HEK293 (cell line): ENCODE data around the gene PEG3.

Experiments used
- CTCF ChIA-PET: fragments of 350-600 bp; formaldehyde crosslinking; extraction: SDS; loops from one replicate; lab custom pipeline; 2021; ENCODE audit warnings: antibody characterized with exemption; lab: Yijun Ruan, JAX
- POLR2A ChIA-PET: fragments of 300-600 bp; formaldehyde crosslinking; extraction: SDS; loops from one replicate; lab custom pipeline; 2020; ENCODE audit warnings: antibody characterized with exemption, inconsistent platforms; lab: Yijun Ruan, JAX
- H3K27ac ChIP-seq: fragments of 200-500 bp; sonication (Bioruptor generic); 2 replicates; pipeline ENCODE4 v1.5.1; 2014; ENCODE audit warnings: low read depth, low read length, control low read depth, inconsistent platforms; ENCODE audit errors: extremely low read depth
- H3K36me3 ChIP-seq, 2 experiments: fragments of 200-500 bp in 1 of 2; sonication (Bioruptor generic) in 1 of 2; 1 replicate in 1 of 2; 2 replicates in 1 of 2; pipeline ENCODE4 v1.5.1; 2014 to 2017; ENCODE audit warnings: inconsistent platforms in 2 of 2, low read length in 2 of 2; ENCODE audit not compliant: control insufficient read depth in 2 of 2, insufficient read depth in 1 of 2
- H3K4me1 ChIP-seq: fragments of 200-500 bp; sonication (Bioruptor generic); 2 replicates; pipeline ENCODE4 v1.5.1; 2014; ENCODE audit warnings: mild to moderate bottlenecking, low read length, inconsistent platforms; ENCODE audit not compliant: control insufficient read depth, insufficient read depth
- H3K4me3 ChIP-seq: 2 replicates; pipeline ENCODE4 v1.5.1; 2011; ENCODE audit warnings: low read depth, mild to moderate bottlenecking, control low read depth, low read length, moderate library complexity
- H3K9me3 ChIP-seq: fragments of 200-500 bp; sonication (Bioruptor generic); 2 replicates; pipeline ENCODE4 v1.5.1; 2014; ENCODE audit warnings: low read depth, low read length, inconsistent platforms; ENCODE audit not compliant: control insufficient read depth, insufficient read depth
- BCL11B ChIP-seq: fragments of 450-650 bp; formaldehyde crosslinking; IDR thresholded peaks from 2 replicates; pipeline ENCODE4 v1.5.1; 2016; ENCODE audit warnings: low read depth, missing biosample characterization, missing genetic modification characterization
- GFI1B ChIP-seq: fragments of 450-650 bp; formaldehyde crosslinking; IDR thresholded peaks from 2 replicates; pipeline ENCODE4 v1.5.1; 2016; ENCODE audit warnings: missing biosample characterization, missing genetic modification characterization
- IKZF3 ChIP-seq: fragments of 450-650 bp; IDR thresholded peaks from 2 replicates; pipeline ENCODE4 v1.5.0; 2018; ENCODE audit warnings: missing biosample characterization, mild to moderate bottlenecking, missing genetic modification characterization, moderate library complexity
- KLF1 ChIP-seq: fragments of 450-650 bp; formaldehyde crosslinking; IDR thresholded peaks from 2 replicates; pipeline ENCODE4 v1.5.1; 2016; ENCODE audit warnings: missing biosample characterization, missing genetic modification characterization
- KLF8 ChIP-seq: fragments of 450-650 bp; formaldehyde crosslinking; IDR thresholded peaks from 2 replicates; pipeline ENCODE4 v1.5.1; 2016; ENCODE audit warnings: missing biosample characterization, missing genetic modification characterization
- OSR2 ChIP-seq: fragments of 450-650 bp; formaldehyde crosslinking; IDR thresholded peaks from 2 replicates; pipeline ENCODE4 v1.5.1; 2016; ENCODE audit warnings: missing biosample characterization, missing genetic modification characterization
- PRDM6 ChIP-seq: fragments of 450-650 bp; formaldehyde crosslinking; IDR thresholded peaks from 2 replicates; pipeline ENCODE4 v1.5.1; 2017; ENCODE audit warnings: missing biosample characterization, missing genetic modification characterization
- SCRT1 ChIP-seq: fragments of 450-650 bp; formaldehyde crosslinking; IDR thresholded peaks from 2 replicates; pipeline ENCODE4 v1.5.1; 2016; ENCODE audit warnings: missing biosample characterization, missing genetic modification characterization, borderline replicate concordance
- WT1 ChIP-seq: fragments of 450-650 bp; formaldehyde crosslinking; IDR thresholded peaks from 2 replicates; pipeline ENCODE4 v1.5.1; 2016; ENCODE audit warnings: missing biosample characterization, missing genetic modification characterization
- ZBTB8A ChIP-seq: fragments of 450-650 bp; formaldehyde crosslinking; IDR thresholded peaks from 2 replicates; pipeline ENCODE4 v1.5.1; 2016; ENCODE audit warnings: missing biosample characterization, missing genetic modification characterization
- ZFP69B ChIP-seq: fragments of 450-650 bp; formaldehyde crosslinking; IDR thresholded peaks from 2 replicates; pipeline ENCODE4 v1.5.1; 2016; ENCODE audit warnings: missing biosample characterization, missing genetic modification characterization
- ZNF2 ChIP-seq: fragments of 450-650 bp; formaldehyde crosslinking; IDR thresholded peaks from 2 replicates; pipeline ENCODE4 v1.5.1; 2016; ENCODE audit warnings: missing biosample characterization, missing genetic modification characterization
- ZNF211 ChIP-seq: fragments of 450-650 bp; formaldehyde crosslinking; IDR thresholded peaks from 2 replicates; pipeline ENCODE4 v1.5.1; 2016; ENCODE audit warnings: low read depth, missing biosample characterization, missing genetic modification characterization
- ZNF223 ChIP-seq: fragments of 450-650 bp; formaldehyde crosslinking; IDR thresholded peaks from 2 replicates; pipeline ENCODE4 v1.5.1; 2016; ENCODE audit warnings: missing biosample characterization, missing genetic modification characterization
- ZNF302 ChIP-seq: fragments of 450-650 bp; formaldehyde crosslinking; IDR thresholded peaks from 2 replicates; pipeline ENCODE4 v1.5.1; 2016; ENCODE audit warnings: missing biosample characterization, missing genetic modification characterization, low read depth
- ZNF324 ChIP-seq: fragments of 450-650 bp; formaldehyde crosslinking; IDR thresholded peaks from 2 replicates; pipeline ENCODE4 v1.5.1; 2016; ENCODE audit warnings: missing biosample characterization, missing genetic modification characterization
- ZNF473 ChIP-seq: fragments of 450-650 bp; formaldehyde crosslinking; IDR thresholded peaks from 2 replicates; pipeline ENCODE4 v1.5.1; 2017; ENCODE audit warnings: missing biosample characterization, missing genetic modification characterization
- ZNF544 ChIP-seq: fragments of 450-650 bp; formaldehyde crosslinking; IDR thresholded peaks from 2 replicates; pipeline ENCODE4 v1.5.0; 2017; ENCODE audit warnings: missing biosample characterization, missing genetic modification characterization
- ZNF549 ChIP-seq: fragments of 450-650 bp; IDR thresholded peaks from 2 replicates; pipeline ENCODE4 v1.5.1; 2018; ENCODE audit warnings: missing biosample characterization, missing genetic modification characterization, mild to moderate bottlenecking, inconsistent platforms, moderate library complexity
- ZNF560 ChIP-seq: fragments of 450-650 bp; formaldehyde crosslinking; IDR thresholded peaks from 2 replicates; pipeline ENCODE4 v1.5.1; 2017; ENCODE audit warnings: missing biosample characterization, missing genetic modification characterization, borderline replicate concordance
- ZNF580 ChIP-seq: fragments of 450-650 bp; formaldehyde crosslinking; IDR thresholded peaks from 2 replicates; pipeline ENCODE4 v1.5.1; 2016; ENCODE audit warnings: missing biosample characterization, missing genetic modification characterization
- ZNF654 ChIP-seq: fragments of 450-650 bp; formaldehyde crosslinking; IDR thresholded peaks from 2 replicates; pipeline ENCODE4 v1.5.1; 2016; ENCODE audit warnings: low read depth, missing biosample characterization, missing genetic modification characterization
- ZNF830 ChIP-seq: fragments of 450-650 bp; IDR thresholded peaks from 2 replicates; pipeline ENCODE4 v1.5.0; 2018; ENCODE audit warnings: missing biosample characterization, missing genetic modification characterization, low read depth, mild to moderate bottlenecking, moderate library complexity
- ZSCAN30 ChIP-seq: fragments of 450-650 bp; IDR thresholded peaks from 2 replicates; pipeline ENCODE4 v1.5.1; 2018; ENCODE audit warnings: missing biosample characterization, mild to moderate bottlenecking, missing genetic modification characterization, moderate library complexity
- TF ChIP-seq, protein P1 (sequence below): fragments of 450-650 bp; formaldehyde crosslinking; IDR thresholded peaks from 2 replicates; pipeline ENCODE4 v1.5.1; 2016; ENCODE audit warnings: missing biosample characterization, missing genetic modification characterization
- TF ChIP-seq, protein P2 (sequence below): fragments of 450-650 bp; formaldehyde crosslinking; IDR thresholded peaks from 2 replicates; pipeline ENCODE4 v1.5.1; 2016; ENCODE audit warnings: missing biosample characterization, missing genetic modification characterization
- TF ChIP-seq, protein P3 (sequence below): fragments of 450-650 bp; formaldehyde crosslinking; IDR thresholded peaks from 2 replicates; pipeline ENCODE4 v1.5.1; 2016; ENCODE audit warnings: missing biosample characterization, missing genetic modification characterization

The PEG3 gene

GRCh38 chr19:56829596-56829995 is 10.9 kb downstream of the PEG3 start:
- ChIA-PET POLR2A (no interaction called here), CTCF (no interaction called here)
- no peak for TF ChIP-seq KLF1 (tag by site-specific recombination)
- TF ChIP-seq OSR2 (tag by site-specific recombination) = no peak
- no peak for TF ChIP-seq ZNF223 (tag by site-specific recombination)
- no peak overlapping the region for H3K4me3 ChIP-seq
- no peaks in the 10 kb centered on the region for H3K4me1 ChIP-seq
- H3K27ac ChIP-seq = no peak overlapping the region
- no peaks in the 10 kb centered on the region; the same call in 1 of the 2 replicates for H3K9me3 ChIP-seq
- H3K36me3 ChIP-seq = no peaks in the 10 kb centered on the region

DNA sequence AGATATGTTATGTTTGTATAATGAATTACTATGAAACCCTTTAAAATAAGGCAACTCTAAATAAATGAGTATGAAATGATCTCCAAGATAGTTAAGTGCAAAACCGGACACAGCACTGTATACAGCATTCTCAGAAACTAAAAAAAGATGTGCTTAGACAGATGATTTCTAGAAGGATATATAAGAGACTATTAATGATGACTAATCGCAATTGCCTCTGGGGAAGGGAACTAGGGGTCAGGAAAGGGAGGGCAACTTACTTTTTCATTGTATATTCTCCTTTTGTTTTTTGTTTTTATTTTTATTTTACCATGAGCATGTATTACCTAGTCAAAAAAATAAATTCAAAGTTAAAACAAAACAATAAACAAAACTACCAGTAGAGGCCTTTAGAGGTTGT is 12.8 kb downstream of the PEG3 start:
- H3K27ac ChIP-seq = no peak overlapping the region
- TF ChIP-seq, protein P1, sequence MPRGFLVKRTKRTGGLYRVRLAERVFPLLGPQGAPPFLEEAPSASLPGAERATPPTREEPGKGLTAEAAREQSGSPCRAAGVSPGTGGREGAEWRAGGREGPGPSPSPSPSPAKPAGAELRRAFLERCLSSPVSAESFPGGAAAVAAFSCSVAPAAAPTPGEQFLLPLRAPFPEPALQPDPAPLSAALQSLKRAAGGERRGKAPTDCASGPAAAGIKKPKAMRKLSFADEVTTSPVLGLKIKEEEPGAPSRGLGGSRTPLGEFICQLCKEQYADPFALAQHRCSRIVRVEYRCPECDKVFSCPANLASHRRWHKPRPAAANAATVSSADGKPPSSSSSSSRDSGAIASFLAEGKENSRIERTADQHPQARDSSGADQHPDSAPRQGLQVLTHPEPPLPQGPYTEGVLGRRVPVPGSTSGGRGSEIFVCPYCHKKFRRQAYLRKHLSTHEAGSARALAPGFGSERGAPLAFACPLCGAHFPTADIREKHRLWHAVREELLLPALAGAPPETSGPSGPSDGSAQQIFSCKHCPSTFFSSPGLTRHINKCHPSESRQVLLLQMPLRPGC = no peak
- TF ChIP-seq ZNF473 (no peak), ZFP69B (no peak), ZNF211 (no peak), BCL11B (tag by site-specific recombination) (no peak), ZNF560 (tag by site-specific recombination) (no peak), ZSCAN30 (no peak), SCRT1 (tag by site-specific recombination) (no peak), GFI1B (tag by site-specific recombination) (no peak), ZNF549 (tag by site-specific recombination) (no peak)
- no peaks in the 10 kb centered on the region; the same call in 1 of the 2 replicates for H3K9me3 ChIP-seq
- H3K4me1 ChIP-seq = no peaks in the 10 kb centered on the region
- POLR2A ChIA-PET = no interaction called here
- no peaks in the 10 kb centered on the region for H3K36me3 ChIP-seq
- no peak overlapping the region for H3K4me3 ChIP-seq
- CTCF ChIA-PET = no interaction called here

GRCh38 chr19:56823956-56824355 is 16.6 kb downstream of the PEG3 start:
- Histone ChIP-seq H3K9me3 (no peaks in the 10 kb centered on the region; the same call in 1 of the 2 replicates), H3K4me1 (no peaks in the 10 kb centered on the region), H3K36me3 (no peaks in the 10 kb centered on the region), H3K27ac (no peak overlapping the region), H3K4me3 (no peak overlapping the region)
- CTCF ChIA-PET = interaction anchor here (0.7 to 0.8 kb wide), 2 partner anchors 72 to 245 kb away, joined by 3 read pairs; no protein-coding TSS in a partner anchor
- POLR2A ChIA-PET = no interaction called here
- TF ChIP-seq ZNF830 (no peak), ZNF324 (tag by site-specific recombination) (no peak), ZNF223 (tag by site-specific recombination) (no peak), PRDM6 (tag by site-specific recombination) (no peak), ZNF2 (tag by site-specific recombination) (no peak), ZBTB8A (tag by site-specific recombination) (no peak), ZNF302 (tag by site-specific recombination) (no peak), ZNF654 (tag by site-specific recombination) (no peak), KLF8 (tag by site-specific recombination) (no peak), WT1 (tag by site-specific recombination) (no peak), ZNF580 (no peak), BCL11B (tag by site-specific recombination) (no peak), ZNF544 (no peak), IKZF3 (tag by site-specific recombination) (no peak)
- TF ChIP-seq, protein P2, sequence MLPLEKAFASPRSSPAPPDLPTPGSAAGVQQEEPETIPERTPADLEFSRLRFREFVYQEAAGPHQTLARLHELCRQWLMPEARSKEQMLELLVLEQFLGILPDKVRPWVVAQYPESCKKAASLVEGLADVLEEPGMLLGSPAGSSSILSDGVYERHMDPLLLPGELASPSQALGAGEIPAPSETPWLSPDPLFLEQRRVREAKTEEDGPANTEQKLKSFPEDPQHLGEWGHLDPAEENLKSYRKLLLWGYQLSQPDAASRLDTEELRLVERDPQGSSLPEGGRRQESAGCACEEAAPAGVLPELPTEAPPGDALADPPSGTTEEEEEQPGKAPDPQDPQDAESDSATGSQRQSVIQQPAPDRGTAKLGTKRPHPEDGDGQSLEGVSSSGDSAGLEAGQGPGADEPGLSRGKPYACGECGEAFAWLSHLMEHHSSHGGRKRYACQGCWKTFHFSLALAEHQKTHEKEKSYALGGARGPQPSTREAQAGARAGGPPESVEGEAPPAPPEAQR (tag by site-specific recombination) = no peak
- TF ChIP-seq, protein P3, sequence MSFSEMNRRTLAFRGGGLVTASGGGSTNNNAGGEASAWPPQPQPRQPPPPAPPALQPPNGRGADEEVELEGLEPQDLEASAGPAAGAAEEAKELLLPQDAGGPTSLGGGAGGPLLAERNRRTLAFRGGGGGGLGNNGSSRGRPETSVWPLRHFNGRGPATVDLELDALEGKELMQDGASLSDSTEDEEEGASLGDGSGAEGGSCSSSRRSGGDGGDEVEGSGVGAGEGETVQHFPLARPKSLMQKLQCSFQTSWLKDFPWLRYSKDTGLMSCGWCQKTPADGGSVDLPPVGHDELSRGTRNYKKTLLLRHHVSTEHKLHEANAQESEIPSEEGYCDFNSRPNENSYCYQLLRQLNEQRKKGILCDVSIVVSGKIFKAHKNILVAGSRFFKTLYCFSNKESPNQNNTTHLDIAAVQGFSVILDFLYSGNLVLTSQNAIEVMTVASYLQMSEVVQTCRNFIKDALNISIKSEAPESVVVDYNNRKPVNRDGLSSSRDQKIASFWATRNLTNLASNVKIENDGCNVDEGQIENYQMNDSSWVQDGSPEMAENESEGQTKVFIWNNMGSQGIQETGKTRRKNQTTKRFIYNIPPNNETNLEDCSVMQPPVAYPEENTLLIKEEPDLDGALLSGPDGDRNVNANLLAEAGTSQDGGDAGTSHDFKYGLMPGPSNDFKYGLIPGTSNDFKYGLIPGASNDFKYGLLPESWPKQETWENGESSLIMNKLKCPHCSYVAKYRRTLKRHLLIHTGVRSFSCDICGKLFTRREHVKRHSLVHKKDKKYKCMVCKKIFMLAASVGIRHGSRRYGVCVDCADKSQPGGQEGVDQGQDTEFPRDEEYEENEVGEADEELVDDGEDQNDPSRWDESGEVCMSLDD (tag by site-specific recombination) = no peak
